LNCaP clone FGC (cell line): ENCODE results near the gene SLC6A6.
"Not testable (repeated sequence)": the region's sequence is repeated elsewhere in the genome, so short reads cannot be mapped to it uniquely, and the experiment has no call there.

Experiments
- DNase-seq: peaks from one replicate; pipeline ENCODE4 v3.0.0-alpha.2; 2011; ENCODE audit warnings: low read depth
- H3K4me3 ChIP-seq: 2 replicates; pipeline ENCODE4 v1.5.1; 2011; ENCODE audit warnings: mild to moderate bottlenecking, low read depth, low read length, control low read depth
- TF ChIP-seq, protein P1 (sequence below): IDR thresholded peaks from 2 replicates; pipeline ENCODE4 v1.5.1; 2012; ENCODE audit warnings: mild to moderate bottlenecking; ENCODE audit not compliant: control insufficient read depth, insufficient read depth; ENCODE audit errors: extremely low read depth

SLC6A6 gene

DNA sequence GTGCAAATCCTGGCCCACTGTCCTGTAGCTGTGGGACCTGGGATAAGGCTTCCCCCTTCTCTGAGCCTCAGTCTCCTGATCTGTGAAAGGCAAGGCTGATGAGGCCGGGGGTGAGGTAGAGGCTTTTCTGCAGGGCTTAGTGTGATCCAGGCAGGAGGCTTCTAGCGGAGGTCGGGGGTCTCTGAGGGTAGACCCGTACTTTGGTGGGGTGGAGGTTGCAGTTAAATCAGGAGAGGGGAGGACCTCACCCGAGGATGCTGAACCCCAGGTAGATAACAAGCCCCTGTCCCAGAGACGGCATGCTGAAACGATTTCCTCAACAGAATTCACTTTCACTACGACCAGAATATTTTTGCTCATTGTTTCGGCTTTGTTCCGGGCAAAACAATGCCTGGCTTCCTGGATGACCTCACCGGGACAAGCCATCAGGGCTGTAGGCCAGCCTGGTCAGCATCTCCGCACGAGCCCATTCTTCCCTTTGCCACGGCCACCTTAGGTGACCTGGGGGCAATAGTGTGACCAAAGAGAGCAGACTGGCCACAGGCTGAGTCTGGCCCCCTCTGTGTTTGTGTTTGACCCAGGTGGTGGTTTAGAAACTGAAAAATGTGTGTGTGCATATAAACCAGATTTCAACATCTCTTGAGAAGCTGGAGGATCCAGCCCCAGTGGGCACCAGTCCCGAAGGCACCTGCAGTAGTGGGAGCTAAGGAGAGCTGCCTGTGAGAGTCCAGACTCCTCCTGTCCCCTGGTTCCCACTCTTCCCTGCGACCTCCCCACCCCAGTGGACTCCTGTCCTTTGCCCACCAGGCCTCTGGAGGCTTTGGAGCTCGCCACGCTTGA lies 33.0 kb downstream of the SLC6A6 start:
- no peak for DNase-seq
- TF ChIP-seq, protein P1, sequence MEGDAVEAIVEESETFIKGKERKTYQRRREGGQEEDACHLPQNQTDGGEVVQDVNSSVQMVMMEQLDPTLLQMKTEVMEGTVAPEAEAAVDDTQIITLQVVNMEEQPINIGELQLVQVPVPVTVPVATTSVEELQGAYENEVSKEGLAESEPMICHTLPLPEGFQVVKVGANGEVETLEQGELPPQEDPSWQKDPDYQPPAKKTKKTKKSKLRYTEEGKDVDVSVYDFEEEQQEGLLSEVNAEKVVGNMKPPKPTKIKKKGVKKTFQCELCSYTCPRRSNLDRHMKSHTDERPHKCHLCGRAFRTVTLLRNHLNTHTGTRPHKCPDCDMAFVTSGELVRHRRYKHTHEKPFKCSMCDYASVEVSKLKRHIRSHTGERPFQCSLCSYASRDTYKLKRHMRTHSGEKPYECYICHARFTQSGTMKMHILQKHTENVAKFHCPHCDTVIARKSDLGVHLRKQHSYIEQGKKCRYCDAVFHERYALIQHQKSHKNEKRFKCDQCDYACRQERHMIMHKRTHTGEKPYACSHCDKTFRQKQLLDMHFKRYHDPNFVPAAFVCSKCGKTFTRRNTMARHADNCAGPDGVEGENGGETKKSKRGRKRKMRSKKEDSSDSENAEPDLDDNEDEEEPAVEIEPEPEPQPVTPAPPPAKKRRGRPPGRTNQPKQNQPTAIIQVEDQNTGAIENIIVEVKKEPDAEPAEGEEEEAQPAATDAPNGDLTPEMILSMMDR: no peak
- no peak overlapping the region for H3K4me3 ChIP-seq

DNA sequence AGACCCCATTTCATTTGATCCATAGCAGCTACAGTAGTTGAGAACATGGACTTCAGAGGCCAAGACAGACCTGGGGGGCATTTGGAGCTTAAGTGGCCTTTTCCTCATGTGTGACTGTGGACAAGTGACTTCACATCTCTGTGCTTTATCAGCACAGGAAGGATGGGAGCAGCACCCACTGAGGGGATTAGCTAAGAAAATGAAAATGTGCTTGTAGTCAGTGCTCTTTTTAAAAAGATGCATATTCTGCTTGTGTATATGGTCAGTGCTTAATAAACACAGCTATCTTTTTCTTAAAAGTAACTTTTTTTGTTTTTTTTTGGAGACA lies 34.5 kb downstream of the SLC6A6 start:
- TF ChIP-seq, protein P1: no peak
- H3K4me3 ChIP-seq: no peak overlapping the region
- DNase-seq: no peak

DNA sequence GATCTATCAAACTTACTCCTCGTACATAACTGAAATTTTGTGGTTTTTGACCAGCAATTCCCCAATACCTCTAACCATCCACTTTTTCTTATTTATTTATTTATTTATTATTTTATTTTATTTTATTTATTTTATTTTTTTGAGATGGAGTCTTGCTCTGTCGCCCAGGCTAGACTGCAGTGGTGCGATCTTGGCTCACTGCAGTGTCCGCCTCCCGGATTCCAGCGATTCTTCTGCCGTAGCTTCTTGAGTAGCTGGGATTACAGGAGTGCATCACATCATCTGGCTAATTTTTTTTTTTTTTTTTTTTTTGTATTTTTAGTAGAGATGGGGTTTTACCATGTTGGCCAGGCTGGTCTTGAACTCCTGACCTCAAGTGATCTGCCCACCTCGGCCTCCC lies 35.3 kb downstream of the SLC6A6 start:
- not testable (repeated sequence) for DNase-seq, H3K4me3 ChIP-seq

DNA sequence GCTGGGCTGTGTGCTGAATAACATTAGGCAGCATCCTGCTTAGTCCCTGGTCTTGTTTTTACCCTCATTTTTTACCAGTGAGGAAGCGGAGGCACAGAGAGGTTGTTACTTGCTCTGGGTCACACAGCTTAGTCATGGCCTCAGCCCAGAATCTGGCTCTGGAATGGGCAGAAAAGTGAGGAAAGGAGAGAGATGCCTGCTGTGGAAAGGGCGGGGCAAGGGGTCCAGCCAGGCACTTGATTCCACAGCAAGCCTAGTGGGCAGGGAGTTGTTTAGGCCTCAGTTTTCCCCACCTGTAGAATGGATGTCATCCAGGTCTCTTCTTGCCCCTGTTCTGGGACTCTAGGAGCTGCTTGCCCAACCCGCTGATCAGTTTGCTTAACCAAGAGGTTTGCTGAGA lies 35.9 kb downstream of the SLC6A6 start:
- no peak overlapping the region for H3K4me3 ChIP-seq
- no peak for DNase-seq
- TF ChIP-seq, protein P1: no peak

DNA sequence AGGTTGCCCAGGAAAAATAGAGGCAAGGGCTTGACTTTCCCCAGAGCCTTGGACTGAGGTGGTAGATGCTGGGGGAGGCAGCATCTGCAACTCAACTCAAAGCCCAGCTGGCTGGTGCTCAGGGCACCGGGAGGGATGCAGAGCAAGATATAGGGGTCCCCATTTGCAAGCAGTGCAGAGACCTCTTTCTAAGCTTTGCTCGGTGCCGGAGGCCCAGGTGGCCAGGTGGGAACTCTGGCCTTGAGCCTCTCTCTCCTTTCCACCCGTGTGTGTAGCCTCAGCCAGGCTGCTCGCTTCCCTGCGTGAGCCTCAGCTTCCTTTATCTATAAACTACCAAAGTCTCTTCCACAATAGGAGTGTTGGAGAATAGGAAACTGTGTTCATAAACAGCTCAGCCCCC lies 36.5 kb downstream of the SLC6A6 start:
- H3K4me3 ChIP-seq: no peak overlapping the region
- TF ChIP-seq, protein P1: no peak
- DNase-seq: no peak

DNA sequence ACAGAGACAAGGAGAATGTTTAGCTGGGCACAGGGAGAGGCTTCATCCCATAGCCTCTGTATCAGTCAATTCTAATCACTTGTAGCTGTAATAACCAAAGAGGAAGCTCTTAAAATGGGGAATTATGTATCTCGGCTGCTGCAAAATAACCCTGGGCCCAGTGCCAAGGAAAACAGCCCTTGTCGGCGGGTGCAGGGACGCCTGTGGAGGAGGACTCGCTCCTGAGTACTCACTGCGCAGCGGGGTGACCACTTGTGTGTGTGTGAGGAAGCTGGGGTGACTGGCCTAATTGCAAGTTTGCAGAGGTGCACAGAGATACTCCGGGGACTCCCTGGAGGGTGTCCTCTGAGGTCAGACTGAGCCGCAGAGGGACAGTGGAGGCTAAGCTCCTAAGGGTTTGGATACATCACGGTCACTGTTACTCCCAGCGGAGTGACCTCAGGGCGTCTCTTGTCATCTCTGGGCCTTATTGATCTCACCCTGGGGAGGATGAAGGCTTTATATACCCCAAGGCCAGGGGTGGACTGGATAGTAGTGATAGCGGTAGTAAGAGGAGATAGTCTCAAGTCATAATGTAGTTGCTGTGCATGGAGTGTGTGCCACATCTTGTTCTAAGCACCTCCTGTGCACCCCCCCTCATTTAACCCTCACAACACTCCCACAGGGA lies 37.2 kb downstream of the SLC6A6 start:
- DNase-seq: peak; percentile 19
- H3K4me3 ChIP-seq: no peak overlapping the region
- TF ChIP-seq, protein P1: no peak

DNA sequence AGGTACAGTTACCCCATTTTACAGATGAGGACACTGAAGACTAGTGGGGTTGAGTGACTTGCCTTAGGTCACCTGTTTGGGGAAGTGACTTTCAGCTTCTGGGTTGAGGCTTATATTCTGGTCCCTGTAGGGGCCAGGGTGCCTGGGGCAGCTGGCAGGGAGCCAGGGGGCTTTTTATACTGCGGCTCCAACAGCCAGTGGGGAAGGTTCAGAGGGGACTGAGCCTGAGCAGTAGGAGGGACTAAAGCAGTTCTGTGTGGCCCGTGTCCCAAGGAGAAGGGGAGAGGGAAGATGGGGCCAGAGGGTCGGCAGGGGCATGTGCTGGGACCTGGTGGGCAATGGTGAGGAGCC lies 37.7 kb downstream of the SLC6A6 start:
- H3K4me3 ChIP-seq: no peak overlapping the region
- DNase-seq: no peak
- TF ChIP-seq, protein P1: no peak
